ENCODE measurements around the gene CA10.

GRCh38 chr17:52106638-52107261 is 51.8 kb downstream of the CA10 start:
- TF ChIP-seq, protein P1, sequence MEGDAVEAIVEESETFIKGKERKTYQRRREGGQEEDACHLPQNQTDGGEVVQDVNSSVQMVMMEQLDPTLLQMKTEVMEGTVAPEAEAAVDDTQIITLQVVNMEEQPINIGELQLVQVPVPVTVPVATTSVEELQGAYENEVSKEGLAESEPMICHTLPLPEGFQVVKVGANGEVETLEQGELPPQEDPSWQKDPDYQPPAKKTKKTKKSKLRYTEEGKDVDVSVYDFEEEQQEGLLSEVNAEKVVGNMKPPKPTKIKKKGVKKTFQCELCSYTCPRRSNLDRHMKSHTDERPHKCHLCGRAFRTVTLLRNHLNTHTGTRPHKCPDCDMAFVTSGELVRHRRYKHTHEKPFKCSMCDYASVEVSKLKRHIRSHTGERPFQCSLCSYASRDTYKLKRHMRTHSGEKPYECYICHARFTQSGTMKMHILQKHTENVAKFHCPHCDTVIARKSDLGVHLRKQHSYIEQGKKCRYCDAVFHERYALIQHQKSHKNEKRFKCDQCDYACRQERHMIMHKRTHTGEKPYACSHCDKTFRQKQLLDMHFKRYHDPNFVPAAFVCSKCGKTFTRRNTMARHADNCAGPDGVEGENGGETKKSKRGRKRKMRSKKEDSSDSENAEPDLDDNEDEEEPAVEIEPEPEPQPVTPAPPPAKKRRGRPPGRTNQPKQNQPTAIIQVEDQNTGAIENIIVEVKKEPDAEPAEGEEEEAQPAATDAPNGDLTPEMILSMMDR (IDR thresholded peaks at IDR 0.05) = peak; percentile 75 to 78 (median 75)
- TF ChIP-seq EP300 (IDR thresholded peaks at IDR 0.05) = no peak
- TF ChIP-seq POLR2A (IDR thresholded peaks at IDR 0.05; ENCODE audit: low read depth) = no peak
- TF ChIP-seq POLR2AphosphoS5 (IDR thresholded peaks at IDR 0.05) = no peak
